Dermis blood vessel endothelial cell (primary cell): ENCODE measurements around the gene NPHP4. TPM values are rescaled to one million over a fixed set of nuclear protein-coding genes. Genes with fewer than 3 reads are reported as not detected.
"Not testable (repeated sequence)": the region's sequence is repeated elsewhere in the genome, so short reads cannot be mapped to it uniquely, and the experiment has no call there.

Source experiments
- DNase-seq: peaks from one replicate; pipeline ENCODE4 v3.0.0; 2010
- total RNA-seq: library from RNA; depleted of rRNA; stranded (reverse); fragments of >200 nt; gene quantifications from 2 replicates; pipeline ENCODE4 v1.2.3, GENCODE V29; 2014

The NPHP4 gene
- total RNA-seq, 1 donor from 2014 or later = 5.1 TPM

DNA sequence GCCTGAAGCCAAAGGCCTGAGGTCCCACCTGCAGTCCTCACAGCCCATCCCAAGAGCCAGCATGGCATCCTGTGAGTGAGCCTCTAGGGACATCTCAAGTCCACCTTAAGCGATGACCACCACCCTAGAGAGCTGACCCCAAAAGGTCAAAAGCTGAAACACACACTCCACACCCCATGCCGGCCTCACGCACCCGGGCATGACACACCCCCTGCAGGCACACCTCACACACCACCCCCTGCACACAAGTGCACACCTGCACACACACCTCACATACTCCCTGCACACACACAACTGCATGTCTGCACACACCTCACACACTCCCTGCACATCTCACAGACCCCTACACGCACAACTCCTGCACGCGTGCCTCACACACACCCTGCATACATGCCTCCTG is 118.7 kb downstream of the NPHP4 start:
- DNase-seq = no peak

DNA sequence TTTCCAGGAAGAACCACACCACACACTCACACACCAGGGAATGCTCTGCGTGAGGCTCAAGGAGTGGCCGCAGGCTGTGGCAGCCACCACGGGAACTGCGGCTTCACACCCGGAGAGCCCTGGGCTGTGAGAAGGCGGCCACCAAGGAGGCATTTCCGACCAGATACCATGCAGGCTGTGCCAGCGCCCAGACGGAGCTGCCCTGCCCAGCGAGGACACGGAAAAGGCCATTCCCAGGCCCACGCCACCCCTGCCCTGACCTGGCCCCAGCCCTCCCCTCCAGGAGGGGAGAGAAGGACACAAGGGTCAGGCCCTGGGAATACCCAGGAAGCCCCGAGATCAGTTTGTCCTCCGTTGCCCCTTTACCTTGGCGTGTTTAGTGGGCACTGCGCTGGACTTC is 119.3 kb downstream of the NPHP4 start:
- no peak for DNase-seq

DNA sequence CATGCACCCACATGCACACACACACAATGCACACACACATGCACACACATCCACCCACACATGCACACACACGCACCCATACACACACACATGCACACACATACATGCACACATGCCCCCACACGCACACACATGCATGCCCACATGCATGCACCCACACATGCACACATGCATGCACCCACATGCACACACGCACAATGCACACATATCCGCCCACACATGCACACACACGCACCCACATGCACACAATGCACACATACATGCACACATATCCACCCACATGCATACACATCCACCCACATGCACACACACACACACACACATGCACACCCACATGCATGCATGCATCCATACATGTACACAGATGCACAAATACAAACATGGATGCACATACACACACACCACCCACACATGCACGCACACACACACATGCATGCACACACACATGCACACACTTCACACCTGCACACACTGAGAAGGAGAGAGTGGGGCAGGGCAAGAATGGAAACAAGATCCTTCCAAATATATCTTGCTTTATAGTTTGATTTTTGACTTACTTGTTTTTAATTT is 123.2 kb downstream of the NPHP4 start:
- DNase-seq = no peak

DNA sequence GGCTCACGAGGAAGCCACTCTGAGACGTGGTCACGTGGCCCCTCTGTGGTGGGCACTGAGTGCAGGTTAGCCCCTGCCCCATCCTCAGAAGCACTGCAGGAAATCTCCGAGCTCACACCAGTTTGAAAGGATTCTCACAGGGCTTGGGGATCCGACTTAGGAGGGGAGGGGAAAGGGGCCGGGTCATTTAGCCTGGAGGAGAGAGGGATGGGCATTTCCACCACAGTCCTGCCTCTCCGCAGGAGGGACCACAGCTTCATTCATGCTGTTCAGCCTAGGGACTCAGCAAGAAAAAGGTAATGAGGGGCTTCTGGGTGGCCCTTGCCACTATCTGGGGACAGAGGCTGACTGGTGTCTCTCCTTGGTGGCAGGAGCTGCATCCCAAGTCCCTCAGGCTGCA is 126.5 kb downstream of the NPHP4 start:
- no peak for DNase-seq

DNA sequence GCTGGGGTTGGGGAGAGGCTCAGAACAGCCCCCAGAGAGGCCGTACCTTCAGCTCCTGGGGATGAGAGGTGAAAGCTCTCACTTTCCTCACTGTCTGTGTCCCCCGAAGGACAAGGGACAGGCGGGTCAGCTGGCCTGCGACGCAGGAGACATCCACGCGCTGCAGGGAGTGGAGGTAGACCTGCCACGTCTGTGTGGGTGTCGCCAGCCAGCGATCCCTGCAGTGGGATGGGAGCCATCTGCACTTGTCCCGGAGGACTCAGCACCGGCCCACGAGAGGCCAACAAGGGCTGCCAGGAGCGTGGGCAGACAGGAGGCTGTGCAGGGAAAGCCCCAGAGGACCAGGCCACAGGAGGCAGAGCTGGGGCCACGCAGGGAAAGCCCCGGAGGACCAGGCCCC is 127.2 kb downstream of the NPHP4 start:
- DNase-seq = no peak

DNA sequence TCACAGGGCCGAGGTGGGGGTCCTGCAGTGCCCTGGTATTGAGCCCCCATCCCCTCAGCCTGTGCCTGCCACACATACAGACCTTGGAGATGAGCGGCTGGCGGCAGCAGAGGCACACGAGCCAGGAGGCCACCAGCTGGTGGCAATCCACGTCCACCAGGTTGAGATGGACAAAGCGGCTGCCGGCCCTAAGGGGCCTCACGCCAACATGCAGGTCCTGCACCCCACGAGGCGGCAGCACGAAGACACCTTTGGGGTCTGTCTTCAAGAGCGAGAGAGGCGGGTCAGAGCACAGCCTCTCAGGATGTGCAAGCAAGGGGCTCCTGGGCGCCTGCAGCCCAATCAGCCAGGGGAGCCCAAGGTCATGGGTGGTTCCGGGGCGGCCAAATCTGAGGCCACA is 128.0 kb downstream of the NPHP4 start:
- no peak for DNase-seq

DNA sequence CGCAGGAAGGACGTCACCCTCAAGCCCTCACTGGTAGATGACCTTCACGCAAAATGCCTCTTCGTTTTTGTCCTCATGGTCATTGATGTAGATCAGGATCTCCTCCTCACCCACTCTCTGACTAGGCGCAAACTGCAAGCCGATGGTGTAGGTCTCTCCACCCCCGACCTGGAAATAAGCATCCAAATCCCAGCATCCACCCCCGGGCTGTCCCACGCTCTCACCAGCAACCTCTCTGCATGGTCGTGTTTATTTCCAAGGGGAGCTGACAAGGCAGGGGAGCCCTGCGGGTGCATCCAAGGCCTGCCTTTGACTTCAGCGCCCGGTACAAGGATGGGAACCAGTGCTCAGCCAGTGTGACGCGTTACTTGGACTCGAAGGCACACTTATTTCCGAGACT is 129.0 kb downstream of the NPHP4 start:
- no peak for DNase-seq

DNA sequence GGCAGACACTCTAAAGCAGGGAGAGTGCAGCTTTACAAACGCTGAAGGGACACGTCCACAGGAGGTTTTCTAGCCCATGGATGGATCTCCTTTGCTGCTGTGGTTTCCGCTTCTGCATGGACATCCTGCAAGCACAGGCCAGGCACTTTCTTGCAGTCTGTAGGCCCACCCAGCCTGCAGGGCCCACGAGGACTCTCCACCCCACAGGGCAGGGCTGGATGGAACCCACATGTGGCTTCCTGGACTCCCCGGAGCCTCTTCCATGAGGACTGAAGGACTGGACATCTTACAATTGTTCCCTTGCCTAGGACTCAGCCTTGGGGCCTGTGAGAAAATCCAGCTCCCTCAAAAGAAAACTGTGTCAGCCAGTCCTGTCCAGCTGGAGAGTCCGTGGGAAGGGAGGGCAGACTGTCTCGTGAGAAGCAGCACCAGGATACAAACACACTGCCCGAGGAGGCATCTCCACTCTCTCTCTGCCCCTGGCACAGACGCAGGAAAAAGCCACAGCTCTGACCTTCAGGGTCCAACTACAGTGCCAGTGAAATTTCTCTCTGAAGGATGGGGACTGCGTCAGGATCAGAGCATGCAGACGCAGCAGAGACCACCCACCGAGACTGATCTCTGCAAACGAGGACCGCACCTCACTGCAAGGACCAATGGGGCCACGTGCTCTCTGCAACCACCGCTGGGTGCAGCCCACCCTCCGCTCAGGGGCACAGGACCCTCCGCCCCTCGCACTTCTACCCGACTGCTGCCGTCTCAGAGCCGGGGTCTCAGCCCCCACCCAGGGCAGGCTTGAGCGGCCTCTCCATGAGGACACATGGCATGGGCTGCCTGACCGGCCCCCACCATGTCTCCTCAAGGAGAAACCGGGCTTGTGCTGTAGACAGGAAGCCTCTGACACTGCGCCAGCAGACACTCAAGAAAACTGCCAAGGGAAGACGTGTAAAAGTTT is 130.1 kb downstream of the NPHP4 start:
- DNase-seq = no peak

DNA sequence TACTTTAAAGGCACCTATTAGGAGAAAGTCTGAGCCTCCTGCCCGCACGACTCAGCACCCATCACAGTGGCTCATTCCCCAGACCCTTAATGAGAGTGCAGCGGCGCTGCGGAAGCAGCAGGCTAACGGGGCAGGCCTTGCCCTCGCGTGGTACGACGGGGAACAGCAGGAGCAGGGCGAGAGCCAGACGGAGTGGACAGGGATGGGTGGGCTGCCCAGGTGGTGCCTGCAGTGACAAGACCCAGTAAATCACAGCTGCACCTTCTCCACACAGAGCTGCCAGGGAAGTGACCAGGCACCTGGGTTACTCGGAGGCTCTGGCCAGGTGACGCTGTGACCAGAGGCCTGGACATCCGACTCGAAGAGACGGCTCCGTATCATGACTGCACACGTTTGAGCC is 131.9 kb downstream of the NPHP4 start:
- no peak for DNase-seq

DNA sequence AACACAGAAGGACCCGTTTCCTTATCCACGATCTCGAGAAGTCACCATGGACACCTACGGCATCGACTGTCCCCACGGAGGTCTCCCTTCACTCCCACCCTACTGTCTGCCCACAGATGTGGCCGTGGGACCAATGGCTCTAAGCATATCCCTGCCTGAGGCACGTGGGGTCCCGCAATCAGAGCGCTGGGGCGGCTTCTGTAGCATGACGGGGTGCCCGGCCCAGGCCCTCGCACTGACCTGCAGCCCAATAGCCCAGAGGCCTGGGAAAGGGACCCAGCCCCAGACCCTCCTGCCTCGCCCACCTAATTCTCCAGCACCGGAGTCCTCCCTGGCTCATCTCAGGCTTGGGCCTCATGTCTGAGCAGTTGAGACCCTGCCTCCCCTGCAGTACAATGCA is 132.5 kb downstream of the NPHP4 start:
- DNase-seq = no peak

DNA sequence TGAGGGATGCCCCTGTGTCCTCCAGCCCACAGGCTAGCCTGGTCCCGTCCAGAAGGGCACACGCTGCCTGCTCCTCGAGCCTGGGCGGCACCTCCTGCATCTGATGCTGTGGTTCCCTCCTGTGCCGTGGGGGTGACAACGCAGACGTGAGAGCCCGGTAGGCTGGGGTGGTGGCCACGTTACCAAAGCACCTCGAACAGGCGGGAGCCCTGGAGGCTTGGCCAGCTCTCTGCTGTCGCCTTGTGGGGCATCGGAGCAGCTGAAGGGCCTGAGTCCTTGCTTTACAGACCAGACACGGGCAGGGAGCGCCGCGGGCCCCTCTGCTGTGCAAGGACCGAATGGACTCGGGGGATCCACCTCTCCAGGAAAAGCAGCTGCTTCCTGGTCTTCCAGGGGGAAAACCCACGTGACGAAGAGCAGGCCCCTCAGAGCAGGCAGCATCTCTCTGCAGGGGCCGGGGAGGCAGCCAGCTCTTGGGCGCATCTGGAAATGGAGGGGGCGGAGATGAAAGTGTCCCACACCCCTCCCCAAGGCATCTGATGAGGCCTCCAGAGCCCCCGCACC is 133.3 kb downstream of the NPHP4 start:
- no peak for DNase-seq

DNA sequence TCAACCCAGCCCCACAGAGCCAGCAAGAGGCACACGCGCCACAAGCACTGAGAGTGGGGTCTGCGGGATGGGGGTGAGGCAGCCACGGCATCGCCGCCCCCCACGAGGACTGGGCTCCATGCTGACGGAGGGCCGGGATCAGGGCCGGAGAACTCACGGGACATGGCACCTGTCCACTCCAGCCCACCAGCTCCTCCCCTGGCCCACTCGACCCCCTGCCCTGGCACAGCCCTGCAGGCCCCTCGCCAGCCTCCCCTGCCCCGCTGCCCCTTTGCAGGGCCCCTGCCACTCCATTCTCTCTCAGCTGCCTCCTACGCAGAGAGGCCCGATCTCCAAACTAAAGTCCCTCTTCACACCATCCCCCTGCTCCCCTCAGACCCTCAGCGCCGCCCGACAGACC is 134.0 kb downstream of the NPHP4 start:
- DNase-seq = no peak

DNA sequence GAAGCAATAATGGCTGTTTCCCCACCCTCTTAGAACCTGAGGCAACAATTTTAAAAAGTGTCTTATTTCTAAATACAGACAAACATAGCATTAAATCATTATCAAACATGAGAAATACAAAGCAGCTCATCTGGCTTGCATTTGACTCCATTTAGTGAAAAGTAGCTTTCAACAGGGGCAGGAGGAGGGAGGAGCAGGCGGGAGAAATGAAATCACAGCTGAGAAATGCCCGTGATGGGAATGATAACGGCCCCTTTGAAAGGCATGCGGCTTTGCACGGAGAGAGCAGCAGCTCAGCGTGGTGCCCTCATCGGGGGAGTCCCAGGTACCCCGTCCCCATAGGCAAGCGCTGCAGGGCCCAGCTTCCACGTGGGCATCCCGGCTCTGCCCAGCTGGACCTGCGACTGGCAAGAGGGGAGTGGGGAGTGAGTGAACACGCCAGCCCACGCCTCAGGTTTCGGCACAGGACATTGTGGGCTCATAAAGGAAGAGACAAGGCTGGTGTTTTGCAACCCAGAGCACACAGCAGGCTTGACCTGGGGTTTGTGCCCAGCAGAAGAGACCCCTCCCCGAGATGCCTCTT is 134.6 kb downstream of the NPHP4 start:
- DNase-seq = no peak

DNA sequence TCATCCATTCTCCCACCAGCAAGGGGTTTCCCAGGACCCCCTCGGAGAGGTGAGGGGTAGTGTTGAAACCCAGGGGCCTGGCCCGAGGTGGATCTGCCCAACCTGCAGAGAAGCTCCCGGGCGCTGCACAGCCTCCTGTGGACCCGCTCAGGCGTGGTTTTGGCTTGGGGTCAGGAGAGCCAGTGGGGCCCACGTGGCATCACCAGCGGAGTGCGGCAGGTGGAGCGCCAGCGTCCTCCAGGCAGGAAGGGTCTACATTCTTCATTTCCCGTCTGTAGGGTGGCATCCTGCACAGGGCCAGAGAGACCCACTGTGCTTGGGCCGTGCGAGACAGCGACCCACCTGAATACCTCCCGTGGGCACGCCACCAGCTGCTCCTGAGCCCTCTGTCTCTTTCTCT is 135.2 kb downstream of the NPHP4 start:
- no peak for DNase-seq

DNA sequence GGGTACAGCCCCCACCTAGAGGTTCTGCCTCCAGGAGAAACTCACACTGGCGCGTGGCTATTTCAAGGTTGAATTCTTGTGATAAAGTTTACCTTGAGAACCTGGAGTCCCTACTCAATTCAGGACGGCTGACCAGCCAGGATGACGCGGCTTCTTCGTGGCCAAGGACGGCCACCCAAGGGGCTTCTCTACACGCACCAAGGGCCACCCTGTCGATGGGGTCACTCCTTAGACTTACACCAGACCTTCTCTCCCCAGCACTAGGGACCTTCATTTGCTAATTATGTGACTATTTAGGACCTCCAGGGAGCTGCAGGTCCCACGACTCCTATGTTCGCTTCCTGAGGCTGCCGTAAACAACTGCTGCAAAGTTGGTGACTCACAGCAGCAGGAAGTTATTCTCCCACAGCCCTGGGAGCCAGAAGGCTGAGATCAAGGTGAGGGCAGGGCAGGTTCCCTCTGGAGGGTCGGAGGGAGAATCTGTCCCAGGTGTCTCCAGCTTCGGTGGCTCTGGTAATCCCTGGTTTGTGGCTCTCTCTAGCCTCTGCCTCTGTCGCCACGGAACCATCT is 135.9 kb downstream of the NPHP4 start:
- peak; percentile 65 for DNase-seq

DNA sequence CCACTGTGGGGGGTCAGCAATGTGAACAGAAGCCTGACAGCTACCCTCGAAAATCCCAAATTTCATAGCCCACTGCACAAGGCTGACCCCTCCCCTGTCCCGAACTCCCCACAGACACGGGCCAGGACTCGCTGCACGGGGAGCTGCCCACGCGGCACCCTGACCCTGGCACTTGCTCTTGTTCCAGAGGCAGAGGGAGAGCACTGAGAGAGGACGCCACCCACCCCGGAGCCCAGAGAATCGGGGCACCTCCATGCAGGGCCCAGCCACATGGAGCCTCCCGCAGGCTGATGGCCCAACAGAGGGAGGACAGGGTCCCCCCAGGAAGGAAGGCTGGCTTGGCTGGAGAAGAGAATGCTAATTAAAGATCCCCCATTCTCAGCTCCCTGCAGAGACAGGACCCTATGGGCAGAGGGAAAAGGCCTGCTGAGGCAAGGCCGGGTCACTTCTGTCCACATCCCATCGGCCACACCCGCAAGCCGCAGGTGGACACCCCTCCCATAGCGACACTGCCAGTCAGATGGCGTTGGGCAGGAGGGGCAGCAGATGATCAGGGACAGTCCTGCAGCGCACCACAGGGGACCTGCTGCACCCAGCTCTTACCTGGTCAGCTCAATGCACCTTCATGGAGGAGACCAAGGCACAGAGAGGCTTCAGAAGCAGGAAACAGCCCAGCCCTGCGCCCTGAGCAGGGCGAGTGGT is 136.9 kb downstream of the NPHP4 start:
- no peak for DNase-seq

DNA sequence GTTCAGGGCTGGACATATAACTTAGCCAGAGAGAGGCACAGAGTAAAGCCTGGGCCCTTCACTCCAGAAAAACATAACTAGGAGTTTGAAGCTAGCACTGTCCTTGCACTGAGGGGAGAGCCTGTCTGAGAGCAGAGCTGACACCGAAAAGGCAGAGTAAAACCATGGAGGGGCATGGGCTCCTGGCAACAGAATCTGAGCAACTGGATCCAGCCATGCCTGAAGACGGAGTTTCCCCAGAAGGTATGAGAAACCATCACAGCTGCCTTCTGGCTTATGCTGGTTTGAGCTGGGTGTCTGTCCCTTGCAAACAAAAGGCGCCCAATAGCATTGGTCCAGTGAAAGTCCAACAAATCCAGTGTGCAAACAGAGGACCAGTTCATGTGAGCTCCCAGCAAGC is 137.5 kb downstream of the NPHP4 start:
- no peak for DNase-seq

DNA sequence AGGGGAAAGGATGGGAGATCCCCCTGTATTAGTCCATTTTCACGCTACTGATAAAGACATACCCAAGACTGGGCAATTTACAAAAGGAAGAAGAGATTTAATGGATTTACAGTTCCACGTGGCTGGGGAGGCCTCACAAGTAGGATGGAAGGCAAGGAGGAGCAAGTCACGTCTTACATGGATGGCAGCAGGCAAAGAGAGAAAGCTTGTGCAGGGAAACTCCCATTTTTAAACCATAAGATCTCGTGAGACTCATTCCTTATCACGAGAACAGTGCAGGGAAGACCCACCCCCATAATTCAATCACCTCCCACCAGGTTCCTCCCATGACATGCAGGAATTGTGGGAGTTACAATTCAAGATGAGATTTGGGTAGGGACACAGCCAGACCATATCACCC is 138.4 kb downstream of the NPHP4 start:
- not testable (repeated sequence) for DNase-seq

DNA sequence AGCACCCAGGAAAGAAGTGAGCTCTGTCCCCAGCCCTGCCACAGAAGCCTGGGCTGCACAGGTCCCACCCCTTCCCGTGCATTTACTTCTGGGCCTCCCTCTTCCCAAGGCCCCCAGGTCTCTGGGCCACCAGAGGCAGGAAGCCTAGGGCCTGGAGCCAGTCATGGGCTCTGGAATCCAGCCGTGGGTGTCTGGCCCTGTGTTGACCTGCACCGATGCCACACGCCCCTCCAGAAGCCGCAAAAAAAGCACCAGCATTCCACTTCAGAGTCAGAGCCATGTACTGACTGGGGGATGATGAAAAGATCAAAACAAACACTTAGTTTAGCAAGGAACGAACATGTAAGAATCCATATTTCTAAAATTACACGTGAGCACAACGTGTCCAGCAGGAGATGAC is 141.7 kb downstream of the NPHP4 start:
- no peak for DNase-seq

DNA sequence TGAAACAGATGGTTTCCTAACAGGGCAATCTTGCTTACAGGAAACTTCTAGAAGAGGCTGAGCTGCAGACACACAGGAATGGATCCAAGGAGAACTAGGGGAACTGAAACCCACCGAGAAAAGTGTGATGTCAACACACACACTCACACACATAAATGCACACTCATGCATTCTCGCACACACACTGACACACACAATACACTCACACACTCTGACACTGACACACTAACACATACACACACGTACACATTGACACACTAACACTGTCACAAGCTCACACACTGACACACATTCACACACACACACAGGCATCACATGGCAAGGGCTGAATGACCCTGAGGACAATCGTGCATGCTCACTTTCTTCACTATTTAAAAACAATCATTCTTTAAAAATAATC is 142.7 kb downstream of the NPHP4 start:
- no peak for DNase-seq

DNA sequence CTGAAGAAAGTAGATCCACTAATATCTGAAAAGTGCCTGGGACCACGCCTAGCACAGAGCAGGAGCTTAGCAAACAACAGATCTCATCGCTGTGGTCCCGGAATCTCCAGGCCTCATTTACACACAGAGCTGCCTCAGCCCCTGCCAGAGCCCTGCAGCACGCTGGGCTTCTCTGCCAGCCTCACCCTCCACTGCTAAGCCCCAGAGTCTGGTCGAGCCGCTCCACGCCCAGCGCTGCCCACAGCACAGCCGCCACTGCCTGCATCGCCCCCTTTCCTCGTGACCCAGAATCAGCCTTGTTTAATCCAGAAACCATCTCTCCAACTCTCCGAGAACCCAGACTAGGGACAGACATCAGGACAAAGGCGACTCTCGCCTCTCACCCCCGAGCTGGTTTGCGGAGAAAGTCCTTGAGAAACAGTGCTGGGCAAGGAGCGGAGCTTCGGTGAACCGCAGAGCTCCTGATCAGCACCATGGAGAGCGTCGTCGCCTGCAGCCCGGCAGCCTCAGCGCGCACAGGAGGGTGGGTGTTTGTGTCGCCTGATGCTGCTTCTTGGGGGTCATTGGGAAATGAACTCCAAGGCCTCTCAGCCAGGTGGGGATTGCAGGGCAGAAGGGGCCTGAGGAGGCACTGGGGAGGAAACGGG is 145.1 kb downstream of the NPHP4 start:
- DNase-seq = peak; percentile 65

DNA sequence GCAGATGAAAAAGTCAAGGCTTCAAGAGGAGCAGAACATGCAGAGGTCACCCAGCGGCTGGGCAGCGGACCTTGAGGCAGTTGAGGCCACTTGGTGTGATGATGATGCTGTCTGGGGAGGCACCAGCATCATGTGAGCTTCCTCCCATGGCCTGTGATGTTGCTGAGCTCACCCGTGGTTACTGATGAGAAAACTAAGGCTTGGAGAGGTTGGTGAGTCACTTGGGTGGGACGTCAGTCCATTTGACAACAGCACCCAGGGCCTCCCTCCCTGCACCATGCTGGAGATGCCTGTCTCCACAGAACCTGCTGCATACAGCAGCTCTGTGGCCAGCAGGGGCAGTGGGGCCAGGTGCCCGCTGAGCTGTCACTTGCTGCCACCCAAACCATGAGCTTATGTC is 146.8 kb downstream of the NPHP4 start:
- DNase-seq = no peak
